NCI-H1105 treated with DMSO at 0.1 percent for 48 hours (cell line): ENCODE data around the gene ALPK3.

Source experiments
- DNase-seq: peaks from one replicate; lab custom pipeline; 2025; lab: John Stamatoyannopoulos, UW

The ALPK3 gene

DNA sequence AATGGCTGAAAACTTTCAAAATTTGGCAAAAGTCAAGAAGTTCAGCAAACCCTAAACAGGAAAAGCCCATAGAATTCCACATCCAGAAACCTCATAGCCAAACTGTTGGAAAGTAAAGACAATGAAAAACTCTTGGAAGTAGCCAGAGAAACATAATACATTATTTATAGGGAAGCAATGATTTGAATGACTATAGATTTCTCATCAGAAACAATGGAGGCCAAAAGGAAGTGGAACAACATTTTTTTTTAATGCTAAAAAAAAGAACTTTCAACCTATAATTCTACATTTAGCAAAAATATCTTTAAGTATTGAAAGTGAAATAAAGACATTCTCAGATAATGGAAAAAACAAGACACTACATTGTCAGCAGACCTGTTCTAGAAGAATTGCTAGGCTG, 30.2 kb downstream of the ALPK3 start:
- DNase-seq, result no peak

DNA sequence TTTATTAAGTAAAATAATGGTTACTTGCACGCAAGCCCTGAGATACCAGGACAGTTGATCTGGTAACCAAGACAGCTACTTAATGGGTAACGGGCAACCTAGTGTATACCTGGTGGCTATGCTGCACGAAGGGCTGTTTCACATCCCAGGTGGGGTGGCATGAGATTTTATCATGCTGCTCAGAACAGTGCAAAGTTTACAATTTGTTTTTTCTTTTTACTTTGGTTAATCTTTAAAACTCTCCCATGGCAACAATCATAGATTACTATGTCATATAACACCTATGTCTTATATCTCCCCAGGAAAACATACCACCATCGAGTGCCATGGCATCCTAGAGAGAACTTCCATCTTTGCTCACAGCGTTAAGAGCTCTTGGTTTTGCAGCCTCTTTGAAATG, 35.1 kb downstream of the ALPK3 start:
- no peak for DNase-seq

DNA sequence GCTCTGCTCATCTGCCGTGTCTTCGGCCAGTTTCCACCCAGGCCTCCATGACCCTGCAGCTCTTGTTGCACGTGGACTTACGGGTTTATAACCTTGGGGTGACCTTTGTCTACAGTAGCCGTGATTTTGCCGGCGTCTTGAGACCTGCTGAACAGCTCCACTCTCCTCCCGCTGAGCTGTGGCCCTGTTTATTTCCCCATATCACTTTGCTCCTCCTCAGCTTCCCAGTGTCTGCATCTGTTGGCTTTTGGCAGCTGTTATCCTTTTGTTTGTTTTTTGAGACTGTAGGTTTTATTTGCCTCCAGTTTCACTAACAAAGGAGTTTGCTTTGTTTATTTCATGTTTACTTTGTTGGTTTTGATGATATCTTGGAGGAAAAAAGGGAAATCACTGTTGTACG, 38.0 kb downstream of the ALPK3 start:
- DNase-seq, result no peak

DNA sequence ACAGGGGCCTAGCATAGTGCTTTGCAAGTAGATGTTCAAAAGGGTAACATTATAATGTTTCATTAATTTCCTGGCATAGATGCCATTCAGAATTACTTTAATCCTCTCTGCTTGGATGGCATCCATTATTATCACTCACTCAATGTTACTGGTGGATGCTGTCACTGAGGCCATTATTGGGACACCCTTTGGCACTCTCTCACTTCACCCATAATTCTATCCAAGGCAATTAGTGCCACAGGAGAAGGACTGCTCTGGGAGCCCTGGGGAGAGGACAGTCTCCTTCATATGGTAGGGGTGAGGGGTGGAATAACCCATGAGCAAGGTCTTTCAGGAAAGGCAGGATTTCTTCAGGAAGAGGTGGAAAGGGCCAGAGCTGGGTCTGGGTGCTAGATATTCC, 38.6 kb downstream of the ALPK3 start:
- DNase-seq, result no peak

DNA sequence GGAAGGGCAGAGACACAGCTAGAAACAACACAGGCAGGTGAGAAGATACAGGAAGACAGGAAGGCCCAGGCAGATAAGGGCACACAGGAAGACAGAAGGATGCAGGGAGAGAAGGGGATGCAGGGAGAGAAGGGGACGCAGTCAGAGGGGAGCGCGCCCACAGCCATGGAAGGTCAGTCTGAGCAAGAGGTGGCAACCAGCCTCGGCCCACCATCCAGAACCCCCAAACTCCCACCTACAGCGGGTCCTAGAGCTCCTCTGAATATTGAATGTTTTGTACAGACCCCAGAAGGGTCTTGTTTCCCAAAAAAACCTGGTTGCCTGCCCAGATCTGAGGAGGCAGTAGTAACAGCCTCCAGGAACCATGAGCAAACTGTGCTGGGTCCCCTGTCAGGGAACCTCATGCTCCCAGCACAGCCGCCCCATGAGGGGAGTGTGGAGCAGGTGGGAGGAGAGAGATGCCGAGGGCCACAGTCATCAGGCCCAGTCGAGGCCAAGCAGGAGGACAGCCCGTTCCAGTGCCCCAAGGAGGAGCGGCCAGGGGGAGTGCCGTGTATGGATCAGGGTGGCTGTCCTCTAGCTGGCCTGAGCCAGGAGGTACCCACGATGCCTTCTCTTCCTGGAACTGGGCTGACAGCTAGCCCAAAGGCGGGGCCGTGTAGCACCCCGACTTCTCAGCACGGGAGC, 39.7 kb downstream of the ALPK3 start:
- no peak for DNase-seq

DNA sequence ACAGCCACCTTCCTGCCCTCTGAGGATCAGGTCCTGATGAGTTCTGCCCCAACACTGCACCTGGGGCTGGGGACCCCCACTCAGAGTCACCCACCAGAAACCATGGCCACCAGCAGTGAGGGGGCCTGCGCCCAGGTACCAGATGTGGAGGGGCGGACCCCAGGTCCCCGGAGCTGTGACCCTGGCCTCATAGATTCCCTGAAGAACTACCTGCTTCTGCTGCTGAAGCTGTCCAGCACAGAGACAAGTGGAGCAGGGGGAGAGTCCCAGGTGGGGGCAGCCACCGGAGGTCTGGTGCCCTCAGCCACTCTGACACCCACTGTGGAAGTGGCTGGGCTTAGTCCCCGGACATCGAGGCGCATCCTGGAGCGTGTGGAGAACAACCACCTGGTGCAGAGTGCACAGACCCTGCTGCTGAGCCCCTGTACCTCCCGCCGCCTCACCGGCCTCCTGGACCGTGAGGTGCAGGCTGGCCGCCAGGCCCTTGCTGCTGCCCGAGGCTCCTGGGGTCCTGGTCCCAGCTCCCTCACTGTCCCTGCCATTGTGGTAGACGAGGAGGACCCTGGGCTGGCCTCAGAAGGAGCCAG, 40.4 kb downstream of the ALPK3 start:
- DNase-seq, result no peak

DNA sequence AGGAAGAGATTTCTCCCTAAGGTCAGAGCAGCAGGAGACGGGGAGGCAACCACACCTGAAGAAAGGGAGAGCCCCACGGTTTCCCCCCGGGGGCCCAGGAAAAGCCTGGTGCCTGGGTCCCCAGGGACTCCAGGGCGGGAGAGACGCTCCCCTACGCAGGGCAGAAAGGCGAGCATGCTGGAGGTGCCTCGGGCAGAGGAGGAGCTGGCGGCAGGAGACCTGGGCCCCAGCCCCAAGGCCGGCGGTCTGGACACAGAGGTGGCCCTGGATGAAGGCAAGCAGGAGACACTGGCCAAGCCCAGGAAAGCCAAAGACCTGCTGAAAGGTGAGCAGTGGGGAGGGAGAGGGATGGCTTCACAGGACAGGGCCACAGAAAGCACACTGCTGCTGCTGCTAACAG, 41.1 kb downstream of the ALPK3 start:
- no peak for DNase-seq

DNA sequence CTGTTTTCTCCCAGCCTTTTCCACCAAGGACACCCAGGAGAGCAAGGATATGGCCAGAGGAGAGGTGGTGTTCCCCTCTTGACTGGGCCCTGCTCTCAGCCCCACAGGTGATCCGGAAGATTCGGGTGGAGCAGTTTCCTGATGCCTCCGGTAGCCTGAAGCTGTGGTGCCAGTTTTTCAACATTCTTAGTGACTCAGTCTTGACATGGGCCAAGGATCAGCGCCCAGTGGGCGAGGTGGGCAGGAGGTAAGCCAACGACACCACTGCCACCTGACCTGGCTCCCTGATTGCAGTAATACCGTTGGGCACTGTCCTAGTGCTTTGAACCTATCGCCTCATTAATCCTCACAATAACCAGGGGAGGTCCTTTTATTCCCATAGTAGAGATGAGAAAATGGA, 42.0 kb downstream of the ALPK3 start:
- DNase-seq, result no peak

DNA sequence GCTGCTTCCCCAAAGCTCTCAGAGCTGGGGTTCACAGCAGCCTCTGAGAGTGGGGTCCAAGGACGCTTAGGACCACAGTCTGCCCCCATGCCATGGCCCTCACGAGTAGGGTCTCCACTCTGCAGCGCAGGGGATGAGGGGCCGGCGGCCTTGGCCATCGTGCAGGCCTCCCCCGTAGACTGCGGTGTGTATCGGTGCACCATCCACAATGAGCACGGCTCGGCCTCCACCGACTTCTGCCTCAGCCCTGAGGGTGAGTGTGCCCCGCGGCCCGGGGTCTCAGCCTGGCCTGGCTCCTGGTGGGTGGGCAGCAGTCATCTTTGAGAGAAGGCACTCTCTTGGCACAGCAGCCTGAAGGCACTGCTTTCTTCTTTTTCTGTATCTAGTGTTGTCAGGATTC, 42.5 kb downstream of the ALPK3 start:
- no peak for DNase-seq

DNA sequence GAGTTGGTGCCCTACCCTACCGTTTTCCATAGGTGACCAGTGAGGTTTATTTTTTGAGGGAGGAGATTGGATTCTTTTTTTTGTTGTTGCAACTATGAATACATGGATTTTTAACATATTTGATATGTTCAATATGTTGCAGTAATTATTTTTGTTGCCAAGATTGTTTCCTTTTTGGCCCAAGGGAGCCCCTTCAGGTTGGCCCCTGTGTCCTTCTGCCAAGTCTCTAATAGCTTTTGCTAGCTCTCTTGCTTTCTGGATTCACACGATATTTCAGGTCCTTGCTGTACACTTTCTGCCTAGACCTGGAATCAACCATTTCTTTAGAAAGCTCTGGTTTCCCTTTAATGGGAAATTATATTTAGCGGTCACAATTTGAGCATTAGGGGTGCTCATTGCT, 44.6 kb downstream of the ALPK3 start:
- no peak for DNase-seq

DNA sequence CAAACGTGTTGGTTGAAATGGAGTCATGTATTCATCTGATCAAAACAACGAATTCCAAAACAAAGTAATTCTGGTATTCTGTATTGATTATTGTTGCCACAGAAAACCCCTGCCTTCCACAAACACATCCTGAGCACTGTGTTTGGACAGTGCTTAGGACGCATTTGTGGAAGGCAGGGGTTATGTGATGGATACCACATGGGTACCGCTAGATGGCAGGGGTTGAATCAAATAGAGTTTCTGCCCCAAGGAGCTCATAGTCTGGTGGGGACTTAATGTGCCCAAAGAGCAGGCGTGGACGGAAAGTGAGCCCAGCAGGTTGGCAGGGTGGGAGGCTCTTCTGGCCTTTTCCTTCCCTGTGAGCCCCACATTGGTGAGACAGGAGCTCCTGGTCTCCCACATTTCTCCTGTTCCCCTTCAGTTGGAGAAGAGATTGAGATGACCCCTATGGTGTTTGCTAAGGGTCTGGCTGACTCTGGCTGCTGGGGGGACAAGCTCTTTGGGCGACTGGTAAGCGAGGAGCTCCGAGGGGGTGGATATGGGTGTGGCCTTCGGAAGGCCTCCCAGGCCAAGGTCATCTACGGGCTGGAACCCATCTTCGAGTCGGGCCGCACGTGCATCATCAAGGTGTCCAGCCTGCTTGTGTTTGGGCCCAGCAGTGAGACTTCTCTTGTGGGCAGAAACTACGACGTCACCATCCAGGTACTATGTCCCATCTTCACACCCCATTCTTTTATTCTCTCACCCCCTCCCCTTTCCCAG, 45.2 kb downstream of the ALPK3 start:
- no peak for DNase-seq

DNA sequence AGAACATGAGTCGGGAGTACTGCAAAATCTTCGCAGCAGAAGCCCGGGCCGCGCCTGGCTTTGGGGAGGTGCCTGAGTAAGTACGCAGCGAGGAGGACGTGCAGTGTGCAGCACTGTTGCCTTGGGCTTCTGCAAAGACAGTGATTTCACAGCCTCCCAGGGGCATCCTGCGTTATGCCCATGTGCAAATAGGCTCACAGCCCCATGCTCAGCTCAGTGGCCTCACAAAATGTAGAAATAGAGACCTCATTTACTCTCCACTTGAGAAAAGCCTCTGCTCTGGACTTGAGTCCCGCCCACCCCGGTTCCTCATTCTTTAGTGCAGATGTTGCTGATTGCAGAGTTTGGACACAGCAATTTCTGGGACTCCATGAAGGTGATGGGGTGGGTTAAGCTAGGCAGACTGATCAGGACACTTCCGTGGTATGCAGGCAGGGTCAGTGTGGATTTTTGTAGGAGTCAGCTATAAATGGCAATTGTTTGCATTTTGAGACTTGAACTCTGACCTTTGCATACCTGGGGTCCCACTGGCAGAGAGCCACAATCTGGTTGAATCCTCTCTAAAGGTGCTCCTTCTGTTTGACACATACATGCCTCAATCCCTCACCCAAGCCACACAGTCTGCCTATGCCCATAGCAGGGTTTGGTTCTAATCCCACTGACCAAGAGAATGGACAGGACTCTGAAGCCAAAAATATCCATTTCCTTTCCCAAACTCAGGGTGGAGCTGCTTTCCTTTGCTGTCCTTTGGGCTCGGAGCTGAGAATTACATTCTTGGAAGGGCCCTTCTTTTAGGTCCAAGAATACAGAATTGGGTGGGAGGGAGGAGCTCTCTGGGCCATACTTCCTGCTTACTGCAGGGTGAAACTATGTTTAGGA, 46.6 kb downstream of the ALPK3 start:
- DNase-seq, result no peak

DNA sequence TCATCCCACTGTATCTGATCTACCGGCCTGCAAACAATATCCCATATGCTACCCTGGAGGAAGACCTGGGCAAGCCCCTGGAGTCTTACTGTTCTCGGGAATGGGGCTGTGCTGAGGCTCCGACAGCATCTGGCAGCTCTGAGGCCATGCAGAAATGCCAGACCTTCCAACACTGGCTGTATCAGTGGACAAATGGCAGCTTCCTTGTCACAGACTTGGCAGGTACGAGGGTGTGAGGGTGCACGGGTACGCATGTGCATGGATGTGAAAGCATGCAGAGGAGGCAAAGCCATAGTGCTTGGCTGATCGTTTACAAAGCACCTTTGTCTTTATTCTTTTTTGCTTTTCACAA, 47.3 kb downstream of the ALPK3 start:
- no peak for DNase-seq

DNA sequence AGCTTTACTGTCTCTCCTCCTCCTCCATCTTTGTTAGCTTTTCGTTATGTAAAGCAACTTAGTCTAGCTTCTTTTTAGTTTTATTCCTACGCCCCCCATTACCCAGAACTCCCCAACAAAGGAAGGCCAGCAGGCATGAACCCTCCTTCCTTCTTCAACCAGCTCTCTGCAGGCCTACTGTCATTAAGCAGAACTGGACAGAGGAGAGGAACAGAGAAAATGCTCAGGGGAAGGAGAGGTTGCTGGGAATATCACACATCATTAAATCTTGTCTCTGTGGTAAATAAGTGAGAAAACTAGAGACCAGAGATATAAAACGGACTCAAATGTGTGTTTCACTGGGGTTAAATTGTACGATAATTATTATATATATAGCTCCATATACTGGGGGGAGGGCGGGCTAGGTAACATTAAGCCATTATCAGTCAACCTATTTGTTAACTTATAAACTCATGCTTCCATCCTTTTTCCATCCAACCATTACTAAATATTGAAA, 48.0 kb downstream of the ALPK3 start:
- DNase-seq, result no peak

DNA sequence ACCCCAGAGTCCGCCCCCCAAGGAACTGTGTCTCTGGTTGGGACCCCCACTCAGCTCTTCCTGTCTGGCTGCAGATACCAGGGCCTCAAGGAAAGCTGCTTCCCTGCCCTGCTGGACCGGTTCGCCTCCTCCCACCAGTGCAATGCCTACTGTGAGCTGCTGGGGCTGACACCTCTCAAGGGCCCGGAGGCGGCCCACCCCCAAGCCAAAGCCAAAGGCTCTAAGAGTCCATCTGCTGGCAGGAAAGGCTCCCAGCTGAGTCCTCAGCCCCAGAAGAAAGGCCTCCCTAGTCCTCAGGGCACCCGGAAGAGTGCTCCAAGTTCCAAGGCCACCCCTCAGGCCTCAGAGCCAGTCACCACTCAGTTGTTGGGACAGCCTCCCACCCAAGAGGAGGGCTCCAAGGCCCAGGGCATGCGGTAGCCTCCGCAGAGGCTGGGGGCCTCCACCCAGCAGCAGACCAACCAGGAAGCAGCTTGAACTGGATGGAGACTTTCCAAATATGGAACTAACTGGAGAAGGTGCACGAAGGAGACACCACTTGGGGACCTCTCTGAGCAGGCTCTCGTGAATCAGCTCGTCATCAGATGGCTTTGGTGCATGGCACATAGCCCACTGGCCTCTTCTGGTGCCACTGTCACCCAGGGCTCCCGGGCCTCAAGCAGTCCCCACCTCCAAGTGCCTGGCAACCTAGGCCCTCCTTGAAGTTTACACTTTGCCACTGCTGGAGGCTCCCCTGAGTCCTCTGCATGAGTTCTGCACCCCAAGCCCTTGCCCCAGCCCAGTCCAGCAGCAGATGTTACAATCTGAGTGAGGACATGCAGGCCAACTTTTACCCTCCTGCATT, 51.1 kb downstream of the ALPK3 start:
- no peak for DNase-seq

DNA sequence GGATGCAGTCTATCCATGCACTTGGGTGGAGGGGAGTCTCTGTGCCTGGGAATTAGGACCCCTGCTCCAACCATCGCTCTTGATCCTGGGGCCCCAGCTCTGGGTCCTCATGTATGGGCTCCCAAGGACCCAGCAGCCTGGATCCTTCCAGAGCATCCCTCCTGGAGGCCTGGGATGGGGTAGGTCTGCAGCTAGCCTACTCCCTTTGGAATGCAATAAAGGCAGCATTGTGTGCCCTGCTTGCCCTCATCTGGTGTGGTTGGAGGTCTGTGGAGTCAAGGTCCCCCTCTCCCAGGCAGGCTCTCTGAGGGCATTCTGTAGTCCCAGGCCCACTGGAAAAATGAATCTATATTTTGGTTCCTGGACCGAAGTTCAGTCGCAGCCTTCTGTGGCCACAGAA, 52.4 kb downstream of the ALPK3 start:
- DNase-seq, result no peak

DNA sequence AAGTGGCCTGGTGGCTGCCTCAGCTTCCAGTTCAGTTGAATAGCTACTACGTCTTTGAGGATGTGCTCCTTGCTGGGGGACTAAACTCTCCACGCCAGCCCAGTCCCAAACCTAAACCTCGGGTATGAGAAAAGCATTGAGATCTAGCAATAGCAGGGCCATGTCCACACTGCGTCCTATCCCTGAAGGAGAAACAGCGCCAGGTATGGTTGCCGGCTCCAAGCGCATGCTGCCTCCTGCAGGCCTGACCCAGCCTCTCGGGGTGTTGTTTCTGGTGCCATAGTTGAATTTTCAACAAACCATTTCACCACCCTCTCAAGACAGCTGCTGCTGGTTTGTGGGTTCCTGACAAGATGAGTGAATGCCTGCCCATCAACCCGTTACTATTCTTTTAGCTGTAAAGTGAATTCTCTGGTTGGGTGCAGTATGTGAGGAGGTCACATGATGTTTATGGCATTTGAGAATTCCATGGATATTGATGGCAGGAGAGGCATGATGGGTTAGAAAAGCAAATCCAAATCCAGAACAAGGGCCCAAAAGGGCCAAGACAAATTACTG, 54.4 kb downstream of the ALPK3 start:
- DNase-seq, result no peak

DNA sequence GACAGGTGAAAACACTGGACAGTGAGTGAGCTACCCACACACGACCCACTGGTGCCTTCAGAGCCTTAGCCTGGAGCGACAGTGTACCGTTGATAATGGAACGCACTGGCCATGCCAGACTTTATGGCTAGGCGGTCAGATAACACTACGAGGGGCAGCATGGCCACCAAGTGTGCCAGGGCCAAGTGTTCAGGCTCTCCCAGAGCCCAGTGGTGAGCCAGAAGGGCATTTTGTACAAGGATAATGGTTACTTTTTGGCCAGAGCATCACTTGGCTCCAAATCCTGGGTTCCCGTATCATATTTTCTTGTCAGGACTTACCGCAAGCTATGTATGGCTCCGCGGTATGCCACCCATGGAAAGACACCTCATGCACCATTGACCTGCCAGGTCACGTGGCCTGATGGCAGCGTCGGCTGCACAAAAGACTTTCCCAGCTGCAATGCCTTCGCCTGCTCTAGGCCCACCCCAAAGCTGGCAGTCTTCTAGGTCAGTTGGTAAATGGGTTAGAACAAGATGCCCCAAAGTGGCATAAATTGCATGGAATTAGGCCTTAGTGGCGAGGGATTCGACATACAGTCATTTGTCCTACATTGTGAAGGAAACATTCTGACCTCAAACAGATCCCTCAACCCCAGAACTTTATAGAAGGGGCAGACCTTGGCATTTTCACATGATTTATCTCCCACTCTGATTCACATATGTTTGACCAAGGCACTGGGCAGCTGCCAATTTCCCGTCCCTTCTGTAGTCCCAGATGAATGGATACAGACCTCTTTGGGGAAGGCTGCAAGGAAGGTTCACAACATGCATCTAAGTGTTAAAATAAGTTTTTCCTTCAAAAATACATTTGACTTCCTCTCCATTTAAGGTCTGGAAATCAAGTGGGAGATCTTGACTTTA, 55.1 kb downstream of the ALPK3 start:
- no peak for DNase-seq

DNA sequence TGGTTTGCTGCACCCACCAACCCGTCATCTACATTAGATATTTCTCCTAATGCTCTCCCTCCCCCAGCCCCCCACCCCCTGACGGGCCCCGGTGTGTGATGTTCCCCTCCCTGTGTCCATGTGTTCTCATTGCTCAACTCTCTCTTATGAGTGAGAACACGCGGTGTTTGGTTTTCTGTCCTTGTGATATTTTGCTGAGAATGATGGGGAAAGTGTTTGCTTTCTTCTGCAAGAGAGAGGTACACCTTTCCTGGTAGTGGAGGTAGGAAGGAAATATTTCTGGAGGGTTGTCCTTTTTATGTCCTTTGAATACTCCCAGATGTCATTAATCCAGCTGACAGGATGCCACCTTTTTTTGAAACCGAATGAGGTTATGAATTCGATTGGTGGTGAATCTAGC, 56.8 kb downstream of the ALPK3 start:
- no peak for DNase-seq
